GM23338 (cell line): ENCODE results near the gene KCNF1. TPM values are rescaled to one million over a fixed set of nuclear protein-coding genes. Genes with fewer than 3 reads are reported as not detected.

Source experiments
- ATAC-seq: fragments of 200-7000 bp; cut with Tn5 transposase; 3 replicates; pipeline ENCODE4 v1.9.1; 2020
- DNase-seq: peaks from one replicate; pipeline ENCODE4 v3.0.0-alpha.2; 2015; ENCODE audit warnings: low spot score
- H2AFZ ChIP-seq: fragments of 200-600 bp; sonication (generic); 2 replicates; pipeline ENCODE4 v1.8.0; 2016; ENCODE audit warnings: antibody characterized with exemption, mild to moderate bottlenecking, moderate library complexity
- H3F3A ChIP-seq: fragments of 200-600 bp; sonication (generic); replicated peaks from 2 replicates; pipeline ENCODE4 v1.8.0; 2017; ENCODE audit warnings: antibody characterized with exemption, mixed run types, low read depth
- H3K27ac ChIP-seq: fragments of 200-600 bp; sonication (generic); 2 replicates; pipeline ENCODE4 v1.6.1; 2016; ENCODE audit warnings: low read depth
- H3K27me3 ChIP-seq: fragments of 200-600 bp; sonication (generic); 2 replicates; pipeline ENCODE4 v1.8.0; 2016; ENCODE audit warnings: mild to moderate bottlenecking, mixed run types, moderate library complexity; ENCODE audit not compliant: insufficient read depth
- H3K36me3 ChIP-seq: fragments of 200-600 bp; sonication (generic); 2 replicates; pipeline ENCODE4 v1.8.0; 2016; ENCODE audit warnings: mild to moderate bottlenecking; ENCODE audit not compliant: insufficient read depth
- H3K4me1 ChIP-seq: fragments of 200-600 bp; sonication (generic); 2 replicates; pipeline ENCODE4 v1.8.0; 2016; ENCODE audit warnings: mild to moderate bottlenecking, moderate library complexity; ENCODE audit not compliant: insufficient read depth
- H3K4me2 ChIP-seq: fragments of 200-600 bp; sonication (generic); 2 replicates; pipeline ENCODE4 v1.7.1; 2017; ENCODE audit warnings: mixed run types
- H3K4me3 ChIP-seq: fragments of 200-600 bp; sonication (generic); 2 replicates; pipeline ENCODE4 v1.6.1; 2016; ENCODE audit warnings: mixed run types
- H3K79me2 ChIP-seq: fragments of 200-600 bp; sonication (generic); replicated peaks from 2 replicates; pipeline ENCODE4 v1.8.0; 2017; ENCODE audit warnings: mild to moderate bottlenecking; ENCODE audit not compliant: insufficient read depth
- H3K9me2 ChIP-seq: fragments of 200-600 bp; sonication (generic); 2 replicates; pipeline ENCODE4 v1.8.0; 2017; ENCODE audit not compliant: insufficient read depth
- H4K20me1 ChIP-seq: fragments of 200-600 bp; sonication (generic); replicated peaks from 2 replicates; pipeline ENCODE4 v1.8.0; 2017; ENCODE audit warnings: mild to moderate bottlenecking; ENCODE audit not compliant: insufficient read depth
- H3K27ac Mint-ChIP-seq: 2 replicates; pipeline ENCODE4 v1.8.0; 2020; ENCODE audit warnings: inconsistent platforms, mild to moderate bottlenecking, moderate library complexity, mixed read lengths
- H3K27me3 Mint-ChIP-seq: 3 replicates; pipeline ENCODE4 v1.8.0; 2022; ENCODE audit warnings: low read depth, mild to moderate bottlenecking, moderate library complexity, mixed read lengths, inconsistent platforms; ENCODE audit not compliant: insufficient read depth, poor library complexity
- H3K36me3 Mint-ChIP-seq: 3 replicates; pipeline ENCODE4 v1.8.0; 2021; ENCODE audit warnings: low read depth, mild to moderate bottlenecking, inconsistent platforms, moderate library complexity, mixed read lengths
- H3K4me1 Mint-ChIP-seq: 3 replicates; pipeline ENCODE4 v1.8.0; 2020; ENCODE audit warnings: mild to moderate bottlenecking, inconsistent platforms, mixed read lengths
- H3K4me3 Mint-ChIP-seq: 3 replicates; pipeline ENCODE4 v1.8.0; 2021; ENCODE audit warnings: moderate library complexity, mild to moderate bottlenecking, inconsistent platforms, mixed read lengths
- H3K9me3 Mint-ChIP-seq: 3 replicates; pipeline ENCODE4 v1.8.0; 2020; ENCODE audit warnings: moderate library complexity, mild to moderate bottlenecking, inconsistent platforms, mixed read lengths
- CREB1 ChIP-seq: fragments of 250-450 bp; sonication (Bioruptor Pico); IDR thresholded peaks from 2 replicates; pipeline ENCODE4 v1.5.0; 2020; ENCODE audit warnings: low read depth, mild to moderate bottlenecking, moderate library complexity
- EZH2 ChIP-seq: fragments of 200-600 bp; sonication (generic); IDR thresholded peaks from one replicate; pipeline ENCODE4 v1.8.0; 2017; ENCODE audit warnings: antibody characterized with exemption, mild to moderate bottlenecking, low read depth; ENCODE audit not compliant: unreplicated experiment
- EZH2phosphoT487 ChIP-seq: fragments of 200-600 bp; sonication (generic); IDR thresholded peaks from one replicate; pipeline ENCODE4 v1.8.1; 2018; ENCODE audit warnings: antibody characterized with exemption; ENCODE audit not compliant: unreplicated experiment
- JUNB ChIP-seq: IDR thresholded peaks from one replicate; pipeline ENCODE4 v1.6.1; 2016; ENCODE audit warnings: antibody characterized with exemption; ENCODE audit not compliant: unreplicated experiment
- NANOG ChIP-seq: IDR thresholded peaks from 2 replicates; pipeline ENCODE4 v1.6.1; 2016; ENCODE audit warnings: antibody characterized with exemption, borderline replicate concordance
- POLR2AphosphoS5 ChIP-seq: IDR thresholded peaks from 2 replicates; pipeline ENCODE4 v1.6.1; 2016; ENCODE audit warnings: antibody characterized with exemption, low read depth
- STAT1 ChIP-seq: IDR thresholded peaks from one replicate; pipeline ENCODE4 v1.6.1; 2016; ENCODE audit warnings: antibody characterized with exemption; ENCODE audit not compliant: unreplicated experiment
- ZNF114 ChIP-seq: fragments of 250-450 bp; sonication (Bioruptor Pico); IDR thresholded peaks from 2 replicates; pipeline ENCODE4 v1.5.0; 2020; ENCODE audit warnings: mild to moderate bottlenecking, moderate library complexity
- ZNF331 ChIP-seq: fragments of 250-450 bp; sonication (Bioruptor Pico); IDR thresholded peaks from 2 replicates; pipeline ENCODE4 v1.5.0; 2020; ENCODE audit warnings: low read depth, mild to moderate bottlenecking, moderate library complexity
- polyA plus RNA-seq: library from polyadenylated mRNA; unstranded; fragments of >200 nt; fragmentation: Nextera tagmentation; extraction: Ambion mirVana; gene quantifications from 2 replicates; pipeline ENCODE4 v1.2.1, GENCODE V29; 2016
- total RNA-seq: library from RNA; depleted of rRNA; stranded (reverse); fragments of >200 nt; shearing (Covaris generic); gene quantifications from 2 replicates; pipeline ENCODE4 v1.2.3, GENCODE V29; 2014
- TF ChIP-seq, protein P1 (sequence below): IDR thresholded peaks from one replicate; pipeline ENCODE4 v1.6.1; 2018; ENCODE audit warnings: antibody characterized with exemption; ENCODE audit not compliant: unreplicated experiment
- TF ChIP-seq, protein P2 (sequence below), 2 experiments: fragments of 200-600 bp in 1 of 2; sonication (generic) in 1 of 2; conservative IDR thresholded peaks; 2 replicates each; pipeline versions ENCODE4 v1.5.1 to v1.6.1; 2016 to 2017; ENCODE audit warnings: antibody characterized with exemption in 2 of 2, low read depth in 2 of 2, mild to moderate bottlenecking in 2 of 2, moderate library complexity in 1 of 2
- TF ChIP-seq, protein P3 (sequence below): IDR thresholded peaks from 2 replicates; pipeline ENCODE4 v1.6.1; 2016; ENCODE audit warnings: antibody characterized with exemption
- TF ChIP-seq, protein P4 (sequence below): fragments of 250-450 bp; sonication (Bioruptor Pico); IDR thresholded peaks from 2 replicates; pipeline ENCODE4 v1.5.0; 2020; ENCODE audit warnings: mild to moderate bottlenecking, moderate library complexity

KCNF1 gene
- total and polyA plus RNA-seq, 2 experiments from 2014 or later = 0.11 to 1.5 TPM

DNA sequence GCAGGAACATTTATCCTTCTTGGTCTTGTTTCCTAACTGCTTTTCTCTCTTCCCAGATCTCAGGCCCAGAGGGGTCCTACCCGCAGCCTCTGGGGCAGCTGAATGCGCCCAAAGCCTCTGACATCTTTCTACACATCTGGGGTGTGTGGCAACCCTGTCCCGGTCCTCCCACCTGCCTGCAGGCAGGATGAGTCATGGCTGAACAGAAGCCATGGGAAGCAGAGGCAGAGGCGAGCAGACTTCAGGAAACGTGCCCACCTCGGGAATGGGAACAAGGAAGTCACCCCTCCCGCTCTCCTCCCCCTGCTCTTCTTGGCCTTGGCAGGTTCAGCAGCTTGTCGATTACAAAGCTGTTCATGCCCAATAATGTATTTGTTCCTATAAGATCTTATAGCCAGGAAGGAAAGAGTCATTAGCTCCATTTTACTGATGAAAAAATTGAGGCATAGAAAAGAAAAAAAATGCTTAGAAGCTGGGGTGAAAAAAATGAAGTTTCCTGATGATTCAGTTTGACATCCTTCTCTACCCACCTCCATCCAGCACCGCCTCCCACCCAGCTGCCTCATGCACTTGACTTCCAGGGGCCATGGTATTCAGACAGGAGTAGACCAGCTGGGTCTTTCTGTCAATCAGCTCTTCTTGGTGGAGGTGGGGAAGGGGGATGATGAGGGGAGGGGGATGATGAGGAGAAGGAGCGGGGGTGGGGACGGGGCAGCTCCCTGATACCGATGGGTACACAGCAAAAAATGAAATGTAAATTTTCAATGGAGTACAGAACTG is 10.4 kb upstream of the KCNF1 start:
- Mint-ChIP-seq H3K4me3 (no peak overlapping the region), H3K27ac (no peak overlapping the region)
- no peak for ATAC-seq

More for the DNA sequence above, 10.4 kb upstream of the KCNF1 start:
- Mint-ChIP-seq H3K4me1 (peaks cover 2% of the 10 kb centered on the region; the same call in 2 of the 3 replicates), H3K36me3 (peaks cover 15% of the 10 kb centered on the region), H3K9me3 (peaks cover 25% of the 10 kb centered on the region), H3K27me3 (peaks cover 5% of the 10 kb centered on the region)
- no peak overlapping the region for H3K4me3 ChIP-seq
- H3K27ac ChIP-seq = no peak overlapping the region
- H3F3A ChIP-seq = no peaks in the 10 kb centered on the region
- no peaks in the 10 kb centered on the region for H3K79me2 ChIP-seq
- no peaks in the 10 kb centered on the region for H3K27me3 ChIP-seq
- DNase-seq = no peak
- H3K9me2 ChIP-seq = no peaks in the 10 kb centered on the region
- no peaks in the 10 kb centered on the region for H4K20me1 ChIP-seq
- TF ChIP-seq NANOG (no peak), EZH2 (no peak), ZNF331 (CRISPR knock-in tag) (no peak), JUNB (no peak), EZH2phosphoT487 (no peak), POLR2AphosphoS5 (no peak), CREB1 (CRISPR knock-in tag) (no peak), ZNF114 (no peak), STAT1 (no peak)
- TF ChIP-seq, protein P1, sequence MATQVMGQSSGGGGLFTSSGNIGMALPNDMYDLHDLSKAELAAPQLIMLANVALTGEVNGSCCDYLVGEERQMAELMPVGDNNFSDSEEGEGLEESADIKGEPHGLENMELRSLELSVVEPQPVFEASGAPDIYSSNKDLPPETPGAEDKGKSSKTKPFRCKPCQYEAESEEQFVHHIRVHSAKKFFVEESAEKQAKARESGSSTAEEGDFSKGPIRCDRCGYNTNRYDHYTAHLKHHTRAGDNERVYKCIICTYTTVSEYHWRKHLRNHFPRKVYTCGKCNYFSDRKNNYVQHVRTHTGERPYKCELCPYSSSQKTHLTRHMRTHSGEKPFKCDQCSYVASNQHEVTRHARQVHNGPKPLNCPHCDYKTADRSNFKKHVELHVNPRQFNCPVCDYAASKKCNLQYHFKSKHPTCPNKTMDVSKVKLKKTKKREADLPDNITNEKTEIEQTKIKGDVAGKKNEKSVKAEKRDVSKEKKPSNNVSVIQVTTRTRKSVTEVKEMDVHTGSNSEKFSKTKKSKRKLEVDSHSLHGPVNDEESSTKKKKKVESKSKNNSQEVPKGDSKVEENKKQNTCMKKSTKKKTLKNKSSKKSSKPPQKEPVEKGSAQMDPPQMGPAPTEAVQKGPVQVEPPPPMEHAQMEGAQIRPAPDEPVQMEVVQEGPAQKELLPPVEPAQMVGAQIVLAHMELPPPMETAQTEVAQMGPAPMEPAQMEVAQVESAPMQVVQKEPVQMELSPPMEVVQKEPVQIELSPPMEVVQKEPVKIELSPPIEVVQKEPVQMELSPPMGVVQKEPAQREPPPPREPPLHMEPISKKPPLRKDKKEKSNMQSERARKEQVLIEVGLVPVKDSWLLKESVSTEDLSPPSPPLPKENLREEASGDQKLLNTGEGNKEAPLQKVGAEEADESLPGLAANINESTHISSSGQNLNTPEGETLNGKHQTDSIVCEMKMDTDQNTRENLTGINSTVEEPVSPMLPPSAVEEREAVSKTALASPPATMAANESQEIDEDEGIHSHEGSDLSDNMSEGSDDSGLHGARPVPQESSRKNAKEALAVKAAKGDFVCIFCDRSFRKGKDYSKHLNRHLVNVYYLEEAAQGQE = no peak
- TF ChIP-seq, protein P2, sequence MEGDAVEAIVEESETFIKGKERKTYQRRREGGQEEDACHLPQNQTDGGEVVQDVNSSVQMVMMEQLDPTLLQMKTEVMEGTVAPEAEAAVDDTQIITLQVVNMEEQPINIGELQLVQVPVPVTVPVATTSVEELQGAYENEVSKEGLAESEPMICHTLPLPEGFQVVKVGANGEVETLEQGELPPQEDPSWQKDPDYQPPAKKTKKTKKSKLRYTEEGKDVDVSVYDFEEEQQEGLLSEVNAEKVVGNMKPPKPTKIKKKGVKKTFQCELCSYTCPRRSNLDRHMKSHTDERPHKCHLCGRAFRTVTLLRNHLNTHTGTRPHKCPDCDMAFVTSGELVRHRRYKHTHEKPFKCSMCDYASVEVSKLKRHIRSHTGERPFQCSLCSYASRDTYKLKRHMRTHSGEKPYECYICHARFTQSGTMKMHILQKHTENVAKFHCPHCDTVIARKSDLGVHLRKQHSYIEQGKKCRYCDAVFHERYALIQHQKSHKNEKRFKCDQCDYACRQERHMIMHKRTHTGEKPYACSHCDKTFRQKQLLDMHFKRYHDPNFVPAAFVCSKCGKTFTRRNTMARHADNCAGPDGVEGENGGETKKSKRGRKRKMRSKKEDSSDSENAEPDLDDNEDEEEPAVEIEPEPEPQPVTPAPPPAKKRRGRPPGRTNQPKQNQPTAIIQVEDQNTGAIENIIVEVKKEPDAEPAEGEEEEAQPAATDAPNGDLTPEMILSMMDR (conservative IDR thresholded peaks at IDR 0.05; ENCODE audit: low read depth in 2 of 2) = no peak
- TF ChIP-seq, protein P3, sequence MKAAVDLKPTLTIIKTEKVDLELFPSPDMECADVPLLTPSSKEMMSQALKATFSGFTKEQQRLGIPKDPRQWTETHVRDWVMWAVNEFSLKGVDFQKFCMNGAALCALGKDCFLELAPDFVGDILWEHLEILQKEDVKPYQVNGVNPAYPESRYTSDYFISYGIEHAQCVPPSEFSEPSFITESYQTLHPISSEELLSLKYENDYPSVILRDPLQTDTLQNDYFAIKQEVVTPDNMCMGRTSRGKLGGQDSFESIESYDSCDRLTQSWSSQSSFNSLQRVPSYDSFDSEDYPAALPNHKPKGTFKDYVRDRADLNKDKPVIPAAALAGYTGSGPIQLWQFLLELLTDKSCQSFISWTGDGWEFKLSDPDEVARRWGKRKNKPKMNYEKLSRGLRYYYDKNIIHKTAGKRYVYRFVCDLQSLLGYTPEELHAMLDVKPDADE = no peak
- TF ChIP-seq, protein P4, sequence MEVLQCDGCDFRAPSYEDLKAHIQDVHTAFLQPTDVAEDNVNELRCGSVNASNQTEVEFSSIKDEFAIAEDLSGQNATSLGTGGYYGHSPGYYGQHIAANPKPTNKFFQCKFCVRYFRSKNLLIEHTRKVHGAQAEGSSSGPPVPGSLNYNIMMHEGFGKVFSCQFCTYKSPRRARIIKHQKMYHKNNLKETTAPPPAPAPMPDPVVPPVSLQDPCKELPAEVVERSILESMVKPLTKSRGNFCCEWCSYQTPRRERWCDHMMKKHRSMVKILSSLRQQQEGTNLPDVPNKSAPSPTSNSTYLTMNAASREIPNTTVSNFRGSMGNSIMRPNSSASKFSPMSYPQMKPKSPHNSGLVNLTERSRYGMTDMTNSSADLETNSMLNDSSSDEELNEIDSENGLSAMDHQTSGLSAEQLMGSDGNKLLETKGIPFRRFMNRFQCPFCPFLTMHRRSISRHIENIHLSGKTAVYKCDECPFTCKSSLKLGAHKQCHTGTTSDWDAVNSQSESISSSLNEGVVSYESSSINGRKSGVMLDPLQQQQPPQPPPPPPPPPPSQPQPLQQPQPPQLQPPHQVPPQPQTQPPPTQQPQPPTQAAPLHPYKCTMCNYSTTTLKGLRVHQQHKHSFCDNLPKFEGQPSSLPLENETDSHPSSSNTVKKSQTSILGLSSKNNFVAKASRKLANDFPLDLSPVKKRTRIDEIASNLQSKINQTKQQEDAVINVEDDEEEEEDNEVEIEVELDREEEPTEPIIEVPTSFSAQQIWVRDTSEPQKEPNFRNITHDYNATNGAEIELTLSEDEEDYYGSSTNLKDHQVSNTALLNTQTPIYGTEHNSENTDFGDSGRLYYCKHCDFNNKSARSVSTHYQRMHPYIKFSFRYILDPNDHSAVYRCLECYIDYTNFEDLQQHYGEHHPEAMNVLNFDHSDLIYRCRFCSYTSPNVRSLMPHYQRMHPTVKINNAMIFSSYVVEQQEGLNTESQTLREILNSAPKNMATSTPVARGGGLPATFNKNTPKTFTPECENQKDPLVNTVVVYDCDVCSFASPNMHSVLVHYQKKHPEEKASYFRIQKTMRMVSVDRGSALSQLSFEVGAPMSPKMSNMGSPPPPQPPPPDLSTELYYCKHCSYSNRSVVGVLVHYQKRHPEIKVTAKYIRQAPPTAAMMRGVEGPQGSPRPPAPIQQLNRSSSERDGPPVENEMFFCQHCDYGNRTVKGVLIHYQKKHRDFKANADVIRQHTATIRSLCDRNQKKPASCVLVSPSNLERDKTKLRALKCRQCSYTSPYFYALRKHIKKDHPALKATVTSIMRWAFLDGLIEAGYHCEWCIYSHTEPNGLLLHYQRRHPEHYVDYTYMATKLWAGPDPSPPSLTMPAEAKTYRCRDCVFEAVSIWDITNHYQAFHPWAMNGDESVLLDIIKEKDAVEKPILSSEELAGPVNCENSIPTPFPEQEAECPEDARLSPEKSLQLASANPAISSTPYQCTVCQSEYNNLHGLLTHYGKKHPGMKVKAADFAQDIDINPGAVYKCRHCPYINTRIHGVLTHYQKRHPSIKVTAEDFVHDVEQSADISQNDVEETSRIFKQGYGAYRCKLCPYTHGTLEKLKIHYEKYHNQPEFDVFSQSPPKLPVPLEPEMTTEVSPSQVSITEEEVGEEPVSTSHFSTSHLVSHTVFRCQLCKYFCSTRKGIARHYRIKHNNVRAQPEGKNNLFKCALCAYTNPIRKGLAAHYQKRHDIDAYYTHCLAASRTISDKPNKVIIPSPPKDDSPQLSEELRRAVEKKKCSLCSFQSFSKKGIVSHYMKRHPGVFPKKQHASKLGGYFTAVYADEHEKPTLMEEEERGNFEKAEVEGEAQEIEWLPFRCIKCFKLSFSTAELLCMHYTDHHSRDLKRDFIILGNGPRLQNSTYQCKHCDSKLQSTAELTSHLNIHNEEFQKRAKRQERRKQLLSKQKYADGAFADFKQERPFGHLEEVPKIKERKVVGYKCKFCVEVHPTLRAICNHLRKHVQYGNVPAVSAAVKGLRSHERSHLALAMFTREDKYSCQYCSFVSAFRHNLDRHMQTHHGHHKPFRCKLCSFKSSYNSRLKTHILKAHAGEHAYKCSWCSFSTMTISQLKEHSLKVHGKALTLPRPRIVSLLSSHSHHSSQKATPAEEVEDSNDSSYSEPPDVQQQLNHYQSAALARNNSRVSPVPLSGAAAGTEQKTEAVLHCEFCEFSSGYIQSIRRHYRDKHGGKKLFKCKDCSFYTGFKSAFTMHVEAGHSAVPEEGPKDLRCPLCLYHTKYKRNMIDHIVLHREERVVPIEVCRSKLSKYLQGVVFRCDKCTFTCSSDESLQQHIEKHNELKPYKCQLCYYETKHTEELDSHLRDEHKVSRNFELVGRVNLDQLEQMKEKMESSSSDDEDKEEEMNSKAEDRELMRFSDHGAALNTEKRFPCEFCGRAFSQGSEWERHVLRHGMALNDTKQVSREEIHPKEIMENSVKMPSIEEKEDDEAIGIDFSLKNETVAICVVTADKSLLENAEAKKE = no peak
- 0 out of 2 replicates have a peak overlapping the region, but pooled peaks have one; percentile 12 for H2AFZ ChIP-seq
- H3K4me2 ChIP-seq = no peak overlapping the region
- no peaks in the 10 kb centered on the region for H3K4me1 ChIP-seq
- no peaks in the 10 kb centered on the region for H3K36me3 ChIP-seq
